A549 treated with AZD2906 at 1 μM for 4 hours (cell line): Measurements from ENCODE around the gene MECP2. TPM values are rescaled to one million over a fixed set of nuclear protein-coding genes. Genes with fewer than 3 reads are reported as not detected.

Source experiments
- total RNA-seq: library from RNA; stranded (reverse); fragments of 200-300 nt; extraction: Qiagen RNA extraction; gene quantifications from 5 replicates; pipeline ENCODE4 v1.2.3, GENCODE V29; 2022

The MECP2 gene
- 18.6 to 21.3 TPM (median 20.3 TPM) in 5 replicates for total RNA-seq

DNA sequence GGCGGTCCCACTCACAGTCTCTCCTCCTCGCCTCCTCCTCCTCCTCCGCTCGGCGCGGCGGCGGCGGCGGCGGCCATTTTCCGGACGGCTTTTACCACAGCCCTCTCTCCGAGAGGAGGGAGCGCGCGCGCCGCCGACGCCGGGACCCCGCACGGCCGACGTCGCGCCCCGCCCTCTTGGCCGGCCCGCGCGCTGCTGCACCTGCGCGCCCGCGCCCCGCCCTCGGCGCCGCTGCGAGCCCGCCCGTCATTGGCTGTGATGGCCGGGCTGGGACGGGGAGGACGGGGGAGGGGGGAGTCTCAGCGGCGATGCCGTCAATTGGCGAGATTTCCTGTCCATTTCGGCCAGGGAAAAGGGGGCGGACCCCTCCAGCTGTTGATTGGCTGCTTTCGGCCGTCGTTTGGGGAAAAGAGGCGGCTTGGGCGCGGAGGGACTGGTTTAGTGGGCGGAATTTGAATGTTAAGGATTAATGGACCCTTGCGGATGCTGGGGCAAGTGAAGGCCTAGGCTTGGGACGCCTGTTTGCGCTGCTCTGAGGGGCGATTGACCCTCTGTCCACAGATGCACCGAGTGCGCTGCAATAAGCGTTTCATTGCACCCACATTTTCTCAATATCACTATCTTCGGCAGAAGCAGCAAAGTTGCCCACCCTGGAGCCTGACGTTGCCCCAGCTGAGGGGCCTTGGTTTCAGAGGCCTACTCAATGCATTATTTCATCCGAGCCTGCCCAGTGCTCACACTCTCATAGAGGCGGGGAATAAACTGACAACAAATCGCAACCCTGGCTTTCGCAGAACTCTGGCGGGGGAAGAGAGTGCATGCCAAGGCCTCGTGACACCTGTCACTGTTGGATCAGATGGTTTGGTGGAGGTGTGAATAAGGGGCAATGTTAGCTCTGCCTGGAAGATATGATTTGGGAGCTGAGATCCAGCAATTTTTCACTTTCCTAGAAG is at the start of gene MECP2:
TSS of gene MECP2 (minus strand) at position 129 of the 953 bp plus-strand sequence.

DNA sequence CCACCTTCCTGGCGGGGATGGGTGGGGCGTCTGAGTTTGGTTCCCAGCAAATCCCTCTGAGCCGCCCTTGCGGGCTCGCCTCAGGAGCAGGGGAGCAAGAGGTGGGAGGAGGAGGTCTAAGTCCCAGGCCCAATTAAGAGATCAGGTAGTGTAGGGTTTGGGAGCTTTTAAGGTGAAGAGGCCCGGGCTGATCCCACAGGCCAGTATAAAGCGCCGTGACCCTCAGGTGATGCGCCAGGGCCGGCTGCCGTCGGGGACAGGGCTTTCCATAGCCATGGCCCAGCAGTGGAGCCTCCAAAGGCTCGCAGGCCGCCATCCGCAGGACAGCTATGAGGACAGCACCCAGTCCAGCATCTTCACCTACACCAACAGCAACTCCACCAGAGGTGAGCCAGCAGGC is 46.5 kb upstream of the MECP2 start, which contains the start of gene OPN1LW:
TSS of gene OPN1LW (plus strand) at position 234 of the 400 bp plus-strand sequence. CDS start at position 275, 41 bp downstream.

DNA sequence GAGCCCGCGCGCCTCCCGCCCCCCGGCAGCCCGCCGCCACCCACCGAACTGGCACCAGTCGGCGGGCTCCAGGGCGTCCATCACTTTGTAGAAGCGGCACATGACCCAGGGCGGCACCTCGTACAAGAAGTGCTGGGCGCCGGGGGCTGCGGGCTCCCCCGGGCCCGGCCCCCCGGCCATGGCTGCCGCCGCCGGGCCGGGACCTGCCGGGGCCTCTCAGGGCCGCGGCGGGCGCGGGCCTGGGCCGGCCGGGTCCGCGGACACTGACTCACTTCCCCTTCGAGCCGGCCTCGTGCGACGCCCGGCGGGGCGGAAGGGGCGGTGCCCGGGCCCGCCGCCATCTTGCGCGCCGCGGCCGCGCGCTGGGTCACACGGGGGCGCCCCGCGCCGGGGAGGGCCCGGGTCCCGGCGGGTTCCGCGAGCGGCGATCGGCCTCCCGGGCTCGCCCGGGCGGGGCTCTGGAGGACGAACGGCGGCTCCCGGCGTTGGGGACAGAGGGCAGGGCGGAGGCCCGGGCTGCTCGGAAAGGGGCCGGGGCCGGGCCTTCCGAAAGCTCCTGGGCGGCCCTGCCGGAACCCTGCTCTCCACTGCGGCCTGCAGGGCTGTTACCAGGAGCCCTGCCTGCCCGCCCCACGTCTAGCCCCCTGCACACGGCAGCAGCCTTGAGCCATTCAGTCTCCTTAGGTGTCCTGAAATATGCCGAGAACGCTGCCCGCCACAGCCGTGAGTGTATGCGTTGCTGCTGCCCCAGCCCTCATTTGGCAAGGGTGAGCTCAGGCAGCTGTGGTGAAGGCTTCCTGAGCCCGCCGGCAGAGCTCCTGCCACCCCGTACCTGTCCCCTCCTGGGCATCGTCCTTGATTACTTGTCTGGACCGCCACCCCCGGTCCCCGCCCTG is 77.6 kb downstream of the MECP2 start, which contains the start of gene IRAK1:
TSS of gene IRAK1 (minus strand) at position 270 of the 896 bp plus-strand sequence. CDS start at position 180, 90 bp downstream.

DNA sequence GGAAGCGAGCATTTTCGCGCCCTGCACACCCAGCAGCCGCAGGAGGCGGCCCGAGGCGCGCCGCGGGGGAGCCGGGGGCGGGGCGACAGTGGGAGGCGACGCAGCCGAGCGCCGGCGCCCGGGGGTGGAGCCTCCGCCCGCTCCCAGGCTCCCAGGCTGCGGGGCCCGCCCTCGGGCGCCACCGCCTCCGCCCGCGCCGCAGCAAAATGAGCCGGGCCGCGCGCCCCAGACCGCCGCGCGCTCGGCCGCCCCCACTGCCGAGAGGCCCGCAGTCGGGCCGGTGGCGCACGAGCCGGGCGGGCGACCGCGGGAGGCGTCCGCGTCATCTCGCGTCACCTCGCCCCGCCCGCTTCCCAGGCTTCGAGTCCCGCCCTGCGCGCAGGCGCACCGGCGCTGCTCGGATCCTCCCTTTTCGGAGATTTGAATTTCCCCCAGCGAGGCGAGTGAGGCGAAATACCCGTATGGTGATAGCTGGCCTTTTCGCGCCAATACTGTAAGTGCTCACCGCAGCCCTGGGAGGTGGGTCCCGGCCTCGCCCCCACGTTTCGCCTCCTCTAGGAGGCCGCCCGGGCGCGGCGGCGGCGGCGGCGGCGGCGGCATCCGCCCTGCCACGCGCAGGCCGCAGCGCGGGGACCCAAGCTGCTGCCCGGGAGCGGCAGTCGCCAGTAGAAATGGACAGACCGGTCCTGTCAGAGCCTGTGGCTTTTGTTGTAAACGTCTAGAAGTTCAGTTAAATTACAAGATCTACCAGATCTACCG is 125.0 kb downstream of the MECP2 start, which contains the start of gene TMEM187:
TSS of gene TMEM187 (plus strand) at position 387 of the 759 bp plus-strand sequence. CDS start 9,309 bp downstream, outside the sequence.

Other genes starting within 250 kb of the MECP2 start
- 18.4 to 20.7 TPM (median 20.2 TPM) in 5 replicates for gene L1CAM, start 211.5 kb downstream of the MECP2 start, total RNA-seq
- gene AVPR2, start 193.0 kb downstream of the MECP2 start, total RNA-seq: 0.06 TPM in 1 of 5 replicates, not detected in the others
- gene ARHGAP4, start 171.5 kb downstream of the MECP2 start, total RNA-seq: 1.1 to 2.3 TPM (median 2.1 TPM) in 5 replicates
- gene NAA10, start 162.7 kb downstream of the MECP2 start, total RNA-seq: 203 to 232 TPM (median 216 TPM) in 5 replicates
- gene RENBP, start 153.1 kb downstream of the MECP2 start, total RNA-seq: 0.09 to 0.20 TPM (median 0.10 TPM) in 5 replicates
- gene HCFC1, start 125.9 kb downstream of the MECP2 start, total RNA-seq: 35.4 to 39.4 TPM (median 36.3 TPM) in 5 replicates
- gene TMEM187, start 125.0 kb downstream of the MECP2 start, total RNA-seq: 4.5 to 6.7 TPM (median 5.5 TPM) in 5 replicates
- gene IRAK1, start 77.8 kb downstream of the MECP2 start, total RNA-seq: 203 to 220 TPM (median 217 TPM) in 5 replicates
- gene OPN1LW, start 46.5 kb upstream of the MECP2 start, total RNA-seq: not detected in 5 replicates
- gene OPN1MW, start 84.9 kb upstream of the MECP2 start, total RNA-seq: not detected in 5 replicates
- gene OPN1MW2, start 122.0 kb upstream of the MECP2 start, total RNA-seq: not detected in 5 replicates
- not detected in 5 replicates for gene OPN1MW3, start 159.9 kb upstream of the MECP2 start, total RNA-seq
- not detected in 5 replicates for gene TEX28, start 197.4 kb upstream of the MECP2 start, total RNA-seq
- 0.06 to 0.29 TPM (median 0.08 TPM) in 5 replicates for gene TKTL1, start 198.1 kb upstream of the MECP2 start, total RNA-seq